OCI-LY3 (cell line): ENCODE data around the gene PRDX5.

Experiments used
- H2AFZ ChIP-seq: fragments of 200-600, 300-600 bp; shearing (Covaris generic); 2 replicates; pipeline ENCODE4 v1.6.0; 2014; ENCODE audit warnings: antibody characterized with exemption, low read depth, low read length
- H3K27ac ChIP-seq: fragments of 200-600, 300-600 bp; sonication (generic); 2 replicates; pipeline ENCODE4 v1.5.1; 2014; ENCODE audit warnings: mild to moderate bottlenecking, low read length, moderate library complexity, mixed read lengths
- H3K27me3 ChIP-seq: fragments of 200-600, 300-600 bp; sonication (generic); 2 replicates; pipeline ENCODE4 v1.6.1; 2014; ENCODE audit warnings: low read depth, low read length, mixed read lengths
- H3K36me3 ChIP-seq: fragments of 200-600, 300-600 bp; sonication (generic); replicated peaks from 2 replicates; pipeline ENCODE3; 2014; ENCODE audit warnings: low read depth, low read length, mixed read lengths
- H3K4me1 ChIP-seq: fragments of 300-600, 200-600 bp; sonication (generic); 2 replicates; pipeline ENCODE4 v1.6.1; 2014; ENCODE audit warnings: low read length, mixed read lengths
- H3K4me2 ChIP-seq: fragments of 200-600, 300-600 bp; sonication (generic); 2 replicates; pipeline ENCODE4 v1.6.1; 2014; ENCODE audit warnings: low read length, mixed read lengths
- H3K4me3 ChIP-seq: fragments of 300-600, 200-600 bp; sonication (generic); 2 replicates; pipeline ENCODE4 v1.5.1; 2014; ENCODE audit warnings: antibody characterized with exemption, mild to moderate bottlenecking, low read length, moderate library complexity
- H3K79me2 ChIP-seq: fragments of 300-600, 200-600 bp; shearing (Covaris generic); 2 replicates; pipeline ENCODE4 v1.6.1; 2014; ENCODE audit warnings: mild to moderate bottlenecking, low read length, mixed read lengths
- H3K9ac ChIP-seq: fragments of 300-600, 200-600 bp; shearing (Covaris generic); 2 replicates; pipeline ENCODE4 v1.6.0; 2014; ENCODE audit warnings: mild to moderate bottlenecking, low read length, moderate library complexity
- H3K9me3 ChIP-seq: fragments of 200-600, 300-600 bp; shearing (Covaris generic); 2 replicates; pipeline ENCODE4 v1.6.1; 2014; ENCODE audit warnings: low read length, mixed read lengths; ENCODE audit not compliant: insufficient read depth
- H4K20me1 ChIP-seq: fragments of 200-600, 300-600 bp; sonication (generic); 2 replicates; pipeline ENCODE4 v1.6.1; 2016; ENCODE audit warnings: low read length, mixed read lengths; ENCODE audit not compliant: insufficient read depth
- CTCF ChIP-seq: fragments of 200-600, 300-600 bp; sonication (generic); IDR thresholded peaks from 2 replicates; pipeline ENCODE4 v1.5.1; 2014; ENCODE audit warnings: antibody characterized with exemption, low read length, low read depth
- EZH2phosphoT487 ChIP-seq: fragments of 200-600 bp; shearing (Covaris generic); IDR thresholded peaks from 2 replicates; pipeline ENCODE4 v1.6.1; 2018; ENCODE audit warnings: antibody characterized with exemption, mixed run types, low read depth

Gene PRDX5

GRCh38 chr11:64353715-64354506 is 36.0 kb downstream of the PRDX5 start:
- H3K4me1 ChIP-seq = peaks cover 20% of the 10 kb centered on the region
- no peaks in the 10 kb centered on the region for H3K27me3 ChIP-seq
- H3K9me3 ChIP-seq = no peaks in the 10 kb centered on the region
- H3K9ac ChIP-seq = no peak overlapping the region
- H3K36me3 ChIP-seq = peaks cover 28% of the 10 kb centered on the region
- H2AFZ ChIP-seq = no peak overlapping the region
- H3K27ac ChIP-seq = no peak overlapping the region
- no peaks in the 10 kb centered on the region for H3K79me2 ChIP-seq
- no peaks in the 10 kb centered on the region for H4K20me1 ChIP-seq
- no peak overlapping the region for H3K4me2 ChIP-seq
- H3K4me3 ChIP-seq = no peak overlapping the region
- TF ChIP-seq EZH2phosphoT487 (no peak), CTCF (no peak)

GRCh38 chr11:64355078-64355940 is 37.4 kb downstream of the PRDX5 start:
- Histone ChIP-seq H3K4me1 (peaks cover 30% of the 10 kb centered on the region), H3K9me3 (no peaks in the 10 kb centered on the region), H3K79me2 (peaks cover 7% of the 10 kb centered on the region), H4K20me1 (no peaks in the 10 kb centered on the region), H3K27me3 (no peaks in the 10 kb centered on the region), H3K4me3 (no peak overlapping the region), H3K4me2 (peak overlapping the region; percentile 18), H2AFZ (no peak overlapping the region), H3K9ac (no peak overlapping the region), H3K36me3 (peaks cover 25% of the 10 kb centered on the region), H3K27ac (0 out of 2 replicates have a peak overlapping the region, but pooled peaks have one; percentile 11)
- TF ChIP-seq EZH2phosphoT487 = no peak
- peak; percentile 90 for TF ChIP-seq CTCF

- Histone ChIP-seq H3K4me1 (peaks cover 45% of the 10 kb centered on the region), H3K27ac (no peak overlapping the region)
Measured at GRCh38 chr11:64356498-64357411, 38.8 kb downstream of the PRDX5 start.

More at GRCh38 chr11:64356498-64357411, 38.8 kb downstream of the PRDX5 start:
- peak; percentile 74 for TF ChIP-seq CTCF
- no peak for TF ChIP-seq EZH2phosphoT487
- Histone ChIP-seq H3K9me3 (no peaks in the 10 kb centered on the region), H3K36me3 (peaks cover 25% of the 10 kb centered on the region), H3K27me3 (no peaks in the 10 kb centered on the region), H3K4me3 (no peak overlapping the region), H2AFZ (no peak overlapping the region), H3K79me2 (peaks cover 7% of the 10 kb centered on the region), H4K20me1 (no peaks in the 10 kb centered on the region), H3K9ac (no peak overlapping the region), H3K4me2 (no peak overlapping the region)
